Parathyroid adenoma (tissue), 2 donors: Measurements from ENCODE around the gene ZNF593OS.

Source experiments
- H2AFZ ChIP-seq: fragments of 300-600 bp; sonication (generic); one replicate; pipeline ENCODE4 v1.7.0; 2017; ENCODE audit warnings: antibody characterized with exemption, mild to moderate bottlenecking
- H3K27ac ChIP-seq: fragments of 300-600 bp; sonication (generic); one replicate; pipeline ENCODE4 v1.7.0; 2017
- H3K27me3 ChIP-seq: fragments of 300-600 bp; sonication (generic); one replicate; pipeline ENCODE4 v1.7.0; 2017; ENCODE audit warnings: low read length; ENCODE audit not compliant: control insufficient read depth, insufficient read depth
- H3K36me3 ChIP-seq: fragments of 300-600 bp; sonication (generic); one replicate; pipeline ENCODE4 v1.7.0; 2017; ENCODE audit warnings: low read length; ENCODE audit not compliant: control insufficient read depth, insufficient read depth
- H3K4me1 ChIP-seq: fragments of 300-600 bp; sonication (generic); one replicate; pipeline ENCODE4 v1.7.0; 2017; ENCODE audit warnings: control low read depth
- H3K4me2 ChIP-seq: fragments of 300-600 bp; sonication (generic); one replicate; pipeline ENCODE4 v1.7.0; 2017; ENCODE audit warnings: low read length
- H3K4me3 ChIP-seq: fragments of 300-600 bp; sonication (generic); one replicate; pipeline ENCODE4 v1.7.0; 2017; ENCODE audit warnings: low read depth, low read length
- H3K79me2 ChIP-seq: fragments of 300-600 bp; sonication (generic); one replicate; pipeline ENCODE4 v1.7.0; 2017; ENCODE audit warnings: control low read depth
- H3K9ac ChIP-seq: fragments of 300-600 bp; sonication (generic); one replicate; pipeline ENCODE4 v1.7.0; 2017; ENCODE audit warnings: mild to moderate bottlenecking
- H3K9me3 ChIP-seq: fragments of 300-600 bp; sonication (generic); one replicate; pipeline ENCODE4 v1.7.0; 2017; ENCODE audit warnings: low read length; ENCODE audit not compliant: control insufficient read depth
- CTCF ChIP-seq: fragments of 300-600 bp; sonication (generic); IDR thresholded peaks from one replicate; pipeline ENCODE4 v1.7.0; 2017; ENCODE audit warnings: antibody characterized with exemption, mild to moderate bottlenecking
- donor health status: primary hyperparathyroidism.

The ZNF593OS gene

GRCh38 chr1:26169669-26170471, 1.8 kb downstream of the ZNF593OS start, which contains the start of gene ZNF593:
Gene ZNF593 (plus strand): TSS chr1:26169908. CDS start chr1:26169984, 76 bp downstream.
- Histone ChIP-seq H3K9ac (no peak within 1 kb of the TSS), H3K4me1 (peaks cover 13% of the 10 kb centered on the region), H3K9me3 (no peaks in the 10 kb centered on the region), H3K4me3 (peak within 1 kb of the TSS; percentile 93), H3K79me2 (no peaks in the 10 kb centered on the region), H3K4me2 (peak within 1 kb of the TSS; percentile 99), H3K27ac (peak within 1 kb of the TSS; percentile 78), H3K36me3 (no peaks in the 10 kb centered on the region), H2AFZ (peak within 1 kb of the TSS; percentile 87), H3K27me3 (no peaks in the 10 kb centered on the region)
- TF ChIP-seq CTCF: peak; percentile 81

- Histone ChIP-seq H3K36me3 (no peaks in the 10 kb centered on the region), H3K9ac (no peak overlapping the region), H3K4me3 (peak overlapping the region; percentile 93), H3K4me2 (peak overlapping the region; percentile 99), H3K79me2 (no peaks in the 10 kb centered on the region), H3K9me3 (no peaks in the 10 kb centered on the region), H3K4me1 (peaks cover 13% of the 10 kb centered on the region), H3K27me3 (no peaks in the 10 kb centered on the region), H3K27ac (peak overlapping the region; percentile 78), H2AFZ (peak overlapping the region; percentile 87)
- no peak for TF ChIP-seq CTCF
Observed at GRCh38 chr1:26169198-26169554, 2.5 kb downstream of the ZNF593OS start.

- H3K27me3 ChIP-seq: no peaks in the 10 kb centered on the region
- no peaks in the 10 kb centered on the region for H3K36me3 ChIP-seq
- peak within 1 kb of the TSS; percentile 93 for H3K4me3 ChIP-seq
- H2AFZ ChIP-seq: peak within 1 kb of the TSS; percentile 87
- H3K4me1 ChIP-seq: peaks cover 13% of the 10 kb centered on the region
- H3K4me2 ChIP-seq: peak within 1 kb of the TSS; percentile 99
- H3K79me2 ChIP-seq: no peaks in the 10 kb centered on the region
- no peaks in the 10 kb centered on the region for H3K9me3 ChIP-seq
- H3K27ac ChIP-seq: peak within 1 kb of the TSS; percentile 78
- no peak within 1 kb of the TSS for H3K9ac ChIP-seq
- no peak for TF ChIP-seq CTCF
Observed at GRCh38 chr1:26168410-26169197, 3.0 kb downstream of the ZNF593OS start, which contains the start of gene C1orf232. Gene C1orf232 (minus strand): TSS chr1:26168963. CDS start chr1:26168499, 464 bp downstream.

- Histone ChIP-seq H3K36me3 (no peaks in the 10 kb centered on the region), H2AFZ (no peak overlapping the region), H3K9me3 (no peaks in the 10 kb centered on the region), H3K4me1 (peaks cover 13% of the 10 kb centered on the region), H3K4me2 (no peak overlapping the region), H3K4me3 (no peak overlapping the region), H3K27ac (no peak overlapping the region), H3K9ac (no peak overlapping the region), H3K79me2 (no peaks in the 10 kb centered on the region), H3K27me3 (no peaks in the 10 kb centered on the region)
- TF ChIP-seq CTCF: no peak
Observed at GRCh38 chr1:26166719-26167281, 4.8 kb downstream of the ZNF593OS start.
